IPS-18a (cell line): ENCODE measurements around the gene PRSS16.
"Not testable (repeated sequence)": the region's sequence is repeated elsewhere in the genome, so short reads cannot be mapped to it uniquely, and the experiment has no call there.

Experiments
- H3K27ac ChIP-seq: one replicate; pipeline ENCODE4 v1.5.1; 2013; ENCODE audit warnings: low read length
- H3K27me3 ChIP-seq: one replicate; pipeline ENCODE4 v1.6.1; 2013; ENCODE audit warnings: mild to moderate bottlenecking, low read length; ENCODE audit not compliant: control insufficient read depth, insufficient read depth
- H3K36me3 ChIP-seq: one replicate; pipeline ENCODE4 v1.6.1; 2013; ENCODE audit warnings: low read depth, low read length; ENCODE audit not compliant: control insufficient read depth
- H3K4me1 ChIP-seq: one replicate; pipeline ENCODE4 v1.6.1; 2013; ENCODE audit warnings: low read depth, low read length; ENCODE audit not compliant: control insufficient read depth
- H3K4me3 ChIP-seq: one replicate; pipeline ENCODE4 v1.5.1; 2013; ENCODE audit warnings: low read length
- H3K9ac ChIP-seq: one replicate; pipeline ENCODE4 v1.6.1; 2013; ENCODE audit warnings: mild to moderate bottlenecking, low read length, moderate library complexity
- H3K9me3 ChIP-seq: one replicate; pipeline ENCODE4 v1.6.1; 2013; ENCODE audit warnings: low read depth, low read length; ENCODE audit not compliant: control insufficient read depth

The PRSS16 gene

GRCh38 chr6:27250277-27251111 is 3.0 kb downstream of the PRSS16 start:
- H3K27me3 ChIP-seq = peaks cover 12% of the 10 kb centered on the region
- H3K36me3 ChIP-seq = no peaks in the 10 kb centered on the region
- H3K4me3 ChIP-seq = peak overlapping the region; percentile 84
- no peaks in the 10 kb centered on the region for H3K9me3 ChIP-seq
- peak overlapping the region; percentile 64 for H3K9ac ChIP-seq
- H3K27ac ChIP-seq = peak overlapping the region; percentile 10
- H3K4me1 ChIP-seq = peaks cover 3% of the 10 kb centered on the region

GRCh38 chr6:27251112-27251605 is 3.7 kb downstream of the PRSS16 start:
- H3K36me3 ChIP-seq = no peaks in the 10 kb centered on the region
- H3K4me1 ChIP-seq = peaks cover 3% of the 10 kb centered on the region
- peak overlapping the region; percentile 64 for H3K9ac ChIP-seq
- H3K27me3 ChIP-seq = peaks cover 12% of the 10 kb centered on the region
- H3K9me3 ChIP-seq = no peaks in the 10 kb centered on the region
- H3K4me3 ChIP-seq = peak overlapping the region; percentile 84
- peak overlapping the region; percentile 10 for H3K27ac ChIP-seq

GRCh38 chr6:27251606-27252251 is 4.2 kb downstream of the PRSS16 start:
- Histone ChIP-seq H3K9me3 (no peaks in the 10 kb centered on the region), H3K9ac (peak overlapping the region; percentile 64), H3K36me3 (no peaks in the 10 kb centered on the region), H3K4me3 (peak overlapping the region; percentile 84), H3K4me1 (peaks cover 3% of the 10 kb centered on the region), H3K27me3 (peaks cover 12% of the 10 kb centered on the region), H3K27ac (no peak overlapping the region)

DNA sequence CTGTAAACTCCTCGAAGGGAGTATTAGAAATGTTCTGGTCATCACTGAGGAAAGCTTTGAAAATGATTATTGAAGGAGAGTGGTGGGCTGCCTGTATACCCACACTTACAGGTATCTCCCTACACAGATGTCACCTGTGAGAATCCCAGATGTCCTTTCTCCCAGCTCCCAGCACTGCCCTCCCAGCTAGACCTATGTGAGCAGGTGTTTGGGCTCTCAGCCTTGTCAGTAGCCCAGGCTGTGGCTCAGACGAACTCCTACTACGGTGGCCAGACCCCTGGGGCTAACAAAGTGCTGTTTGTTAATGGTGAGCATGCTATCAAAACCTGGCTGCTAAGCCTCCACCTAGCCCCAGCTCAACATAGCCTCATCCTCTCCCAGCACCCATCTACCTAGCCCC is 7.1 kb downstream of the PRSS16 start:
- Histone ChIP-seq H3K9ac (no peak overlapping the region), H3K27ac (no peak overlapping the region), H3K9me3 (no peaks in the 10 kb centered on the region), H3K36me3 (no peaks in the 10 kb centered on the region), H3K4me3 (no peak overlapping the region), H3K27me3 (peaks cover 7% of the 10 kb centered on the region), H3K4me1 (peaks cover 3% of the 10 kb centered on the region)

GRCh38 chr6:27255866-27256265 is 8.4 kb downstream of the PRSS16 start:
- Histone ChIP-seq H3K27me3 (peaks cover 6% of the 10 kb centered on the region), H3K4me1 (no peaks in the 10 kb centered on the region), H3K4me3 (no peak overlapping the region), H3K36me3 (no peaks in the 10 kb centered on the region), H3K9me3 (no peaks in the 10 kb centered on the region), H3K9ac (no peak overlapping the region), H3K27ac (no peak overlapping the region)

DNA sequence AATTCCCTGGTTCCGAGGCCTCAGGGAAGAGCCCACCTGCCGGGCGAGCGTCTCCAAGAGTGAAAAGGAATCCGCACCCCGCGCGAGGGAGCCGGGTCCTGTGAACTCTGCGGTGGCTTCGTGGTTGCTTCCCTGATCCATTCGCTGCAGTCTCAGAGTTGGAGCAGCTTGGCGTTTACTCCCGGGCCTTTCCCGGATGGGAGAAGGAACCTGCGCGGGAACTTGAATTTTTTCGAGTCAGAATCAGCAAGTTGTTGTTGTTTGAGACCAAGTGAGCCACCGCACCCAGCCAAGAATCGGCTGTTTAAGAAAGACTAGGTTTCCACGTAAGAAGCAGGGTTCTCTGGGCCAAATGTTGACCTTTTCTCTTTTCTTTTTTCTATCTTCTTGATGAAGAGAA is 12.9 kb downstream of the PRSS16 start:
- H3K27ac ChIP-seq = no peak overlapping the region
- H3K4me1 ChIP-seq = peaks cover 4% of the 10 kb centered on the region
- peak overlapping the region; percentile 39 for H3K9ac ChIP-seq
- H3K9me3 ChIP-seq = no peaks in the 10 kb centered on the region
- no peaks in the 10 kb centered on the region for H3K36me3 ChIP-seq
- H3K4me3 ChIP-seq = peak overlapping the region; percentile 87
- H3K27me3 ChIP-seq = peaks cover 17% of the 10 kb centered on the region

DNA sequence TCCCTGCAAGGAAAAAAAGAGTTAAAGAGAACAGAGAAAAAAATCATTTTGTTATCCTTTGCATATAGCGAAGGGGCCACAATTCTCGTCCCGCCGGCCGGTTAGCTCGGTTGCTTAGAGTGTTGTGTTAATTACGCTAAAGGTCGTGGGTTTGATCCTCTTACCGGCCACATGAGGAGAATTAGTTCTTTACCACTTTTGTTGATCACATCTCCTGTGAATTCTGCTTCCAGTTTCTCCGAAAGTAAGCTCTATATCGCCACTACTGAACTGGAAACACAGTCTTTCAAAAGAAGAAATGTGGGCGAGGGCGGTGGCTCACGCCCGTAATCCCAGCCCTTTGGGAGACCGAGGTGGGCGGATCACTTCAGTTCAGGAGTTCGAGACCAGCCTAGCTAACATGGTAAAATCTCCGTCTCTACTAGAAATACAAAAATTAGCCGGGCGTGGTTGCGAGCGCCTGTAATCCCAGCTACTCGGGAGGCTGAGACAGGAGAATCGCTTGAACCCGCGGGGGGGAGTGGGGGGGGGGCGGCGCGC is 13.4 kb downstream of the PRSS16 start:
- peak overlapping the region; percentile 87 for H3K4me3 ChIP-seq
- H3K27ac ChIP-seq = no peak overlapping the region
- peak overlapping the region; percentile 39 for H3K9ac ChIP-seq
- no peaks in the 10 kb centered on the region for H3K9me3 ChIP-seq
- H3K4me1 ChIP-seq = peaks cover 4% of the 10 kb centered on the region
- H3K36me3 ChIP-seq = no peaks in the 10 kb centered on the region
- H3K27me3 ChIP-seq = peaks cover 17% of the 10 kb centered on the region

DNA sequence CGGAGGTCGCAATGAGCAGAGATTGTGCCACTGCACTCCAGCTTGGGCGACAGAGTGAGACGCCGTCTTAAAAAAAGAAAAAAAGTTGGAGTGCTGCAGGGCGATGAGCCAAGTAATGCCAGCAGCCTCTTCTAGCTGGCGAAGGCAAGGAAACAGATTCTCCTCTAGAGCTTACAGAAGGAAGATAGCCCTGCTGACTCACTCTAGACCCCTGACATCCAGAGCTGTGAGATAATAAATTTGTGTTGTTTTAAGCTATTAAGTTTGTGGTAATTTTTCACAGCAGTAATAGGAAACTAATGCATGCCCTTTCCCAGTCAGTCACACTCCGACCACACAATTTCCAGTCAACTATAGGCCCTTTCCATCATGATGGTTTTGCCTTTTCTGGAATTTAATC is 16.4 kb downstream of the PRSS16 start:
- H3K9me3 ChIP-seq = no peaks in the 10 kb centered on the region
- H3K4me1 ChIP-seq = peaks cover 4% of the 10 kb centered on the region
- no peaks in the 10 kb centered on the region for H3K36me3 ChIP-seq
- no peak overlapping the region for H3K9ac ChIP-seq
- no peak overlapping the region for H3K4me3 ChIP-seq
- no peak overlapping the region for H3K27ac ChIP-seq
- peaks cover 17% of the 10 kb centered on the region for H3K27me3 ChIP-seq

DNA sequence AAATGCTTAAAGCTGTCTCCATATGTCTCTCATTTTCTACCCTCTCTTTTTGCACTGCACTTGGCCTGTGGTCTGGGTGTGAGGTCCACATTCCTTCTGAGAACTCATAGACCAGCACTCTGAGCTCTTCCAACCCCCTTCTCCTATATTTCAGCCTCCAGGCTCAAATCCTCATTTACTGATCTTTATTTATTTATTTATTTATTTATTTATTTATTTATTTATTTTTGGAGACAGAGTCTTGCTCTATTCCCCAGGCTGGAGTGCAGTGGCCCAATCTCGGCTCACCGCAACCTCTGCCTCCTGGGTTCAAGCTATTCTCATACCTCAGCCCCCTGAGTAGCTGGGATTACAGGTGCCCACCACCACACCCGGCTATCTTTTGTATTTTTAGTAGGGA is 19.5 kb downstream of the PRSS16 start:
- not testable (repeated sequence) for H3K27me3 ChIP-seq, H3K9ac ChIP-seq, H3K4me3 ChIP-seq, H3K27ac ChIP-seq, H3K9me3 ChIP-seq, H3K36me3 ChIP-seq, H3K4me1 ChIP-seq

- H3K27me3 ChIP-seq = no peaks in the 10 kb centered on the region
- H3K9me3 ChIP-seq = no peaks in the 10 kb centered on the region
- no peak overlapping the region for H3K27ac ChIP-seq
- no peak overlapping the region for H3K9ac ChIP-seq
- H3K36me3 ChIP-seq = no peaks in the 10 kb centered on the region
- no peak overlapping the region for H3K4me3 ChIP-seq
- no peaks in the 10 kb centered on the region for H3K4me1 ChIP-seq
These were observed 20.4 kb downstream of the PRSS16 start for GRCh38 chr6:27267857-27268434.

GRCh38 chr6:27268803-27269202 is 21.3 kb downstream of the PRSS16 start:
- H3K27me3 ChIP-seq = no peaks in the 10 kb centered on the region

More at GRCh38 chr6:27268803-27269202, 21.3 kb downstream of the PRSS16 start:
- no peaks in the 10 kb centered on the region for H3K36me3 ChIP-seq
- H3K4me1 ChIP-seq = no peaks in the 10 kb centered on the region
- no peaks in the 10 kb centered on the region for H3K9me3 ChIP-seq
- no peak overlapping the region for H3K9ac ChIP-seq
- H3K4me3 ChIP-seq = no peak overlapping the region
- H3K27ac ChIP-seq = no peak overlapping the region
